ENCODE measurements around the gene ERI3.

Gene ERI3

DNA sequence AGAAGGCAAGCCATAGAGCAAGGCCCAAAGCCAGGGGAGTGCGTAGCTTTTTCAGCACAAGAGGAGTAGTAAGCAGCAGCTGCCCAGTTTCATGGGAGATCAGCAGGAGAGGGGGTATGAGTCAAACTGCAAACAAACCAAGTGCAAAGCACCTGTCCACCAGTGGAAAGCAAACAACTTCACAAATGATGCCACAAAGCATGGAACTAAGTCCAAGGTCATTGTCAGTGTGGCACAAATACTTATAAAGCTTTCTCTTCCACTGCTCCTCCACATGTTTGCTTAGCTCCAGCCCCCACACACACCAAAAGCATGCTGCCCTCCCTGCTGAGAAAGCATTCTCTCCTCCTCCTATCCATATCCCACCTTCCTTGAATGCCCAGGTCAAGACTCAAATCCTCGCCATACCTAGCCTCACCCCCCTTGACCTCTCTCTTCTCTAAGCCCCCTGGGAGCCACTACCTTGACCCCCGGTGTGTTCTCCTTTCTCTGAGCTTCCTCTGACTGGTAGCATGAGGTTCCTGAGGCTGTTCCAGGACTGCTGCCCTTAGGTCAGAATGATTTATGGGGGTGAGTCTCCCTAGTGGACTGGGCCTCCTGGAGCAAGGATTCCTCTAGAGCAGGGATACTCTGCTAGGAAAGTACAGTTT lies 71.4 kb downstream of the ERI3 start:
- no peak for DNase-seq (ENCODE audit: low read depth)

DNA sequence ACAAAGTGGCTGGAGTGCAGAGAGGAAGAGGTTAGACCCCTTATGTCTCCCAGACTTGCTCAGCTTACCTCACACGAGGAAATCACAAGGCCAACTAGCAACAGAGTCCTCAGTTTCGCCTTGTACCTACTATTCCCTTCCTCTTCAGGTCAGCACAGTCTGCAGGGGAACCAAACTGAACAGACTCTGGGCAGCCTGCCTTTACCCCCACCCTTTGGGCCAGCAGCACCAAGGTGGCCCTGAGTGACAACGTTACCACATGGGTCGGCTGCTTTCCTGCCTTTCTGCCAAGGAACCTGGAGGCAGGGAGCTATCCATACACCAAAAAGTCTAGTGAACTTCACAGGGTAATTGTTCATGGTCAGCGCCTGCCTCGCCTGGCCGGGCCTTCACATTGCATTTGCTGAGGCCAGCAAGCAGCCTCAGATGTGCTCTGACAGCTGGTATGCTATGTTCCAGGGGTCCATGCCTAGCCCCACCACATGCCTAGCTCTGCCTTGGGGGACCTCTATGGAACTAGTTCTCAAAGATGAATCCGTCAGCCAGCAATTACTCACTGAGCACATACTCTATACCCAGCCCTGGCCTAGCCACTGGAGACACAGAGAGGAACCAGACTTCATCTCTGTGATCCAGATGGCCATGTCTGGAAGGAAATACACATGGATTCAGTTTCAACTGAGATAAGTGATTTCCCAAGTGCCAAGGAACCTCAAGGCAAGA lies 72.2 kb downstream of the ERI3 start:
- no peak for DNase-seq (ENCODE audit: low read depth)

- no peak for DNase-seq (ENCODE audit: low read depth)
Observed at GRCh38 chr1:44281962-44282703, 72.9 kb downstream of the ERI3 start.

DNA sequence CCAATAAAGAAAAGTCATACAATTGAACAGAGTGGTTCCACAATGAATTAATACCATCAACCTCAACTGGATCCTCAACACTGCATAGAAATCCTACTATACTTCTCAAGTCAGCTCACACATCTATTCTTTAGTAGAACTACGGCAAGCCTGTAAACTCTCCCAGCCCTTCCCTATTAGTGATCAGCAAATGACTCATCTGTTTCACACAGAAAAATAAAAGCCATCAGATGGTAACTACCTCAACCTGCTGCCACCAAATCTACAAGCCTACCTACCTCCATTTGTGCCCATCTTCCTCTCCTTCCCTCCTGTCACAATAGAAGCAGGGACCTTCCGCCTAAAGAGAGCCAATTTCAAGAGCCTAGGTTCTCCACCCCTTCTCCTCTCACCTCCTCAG lies 78.2 kb downstream of the ERI3 start:
- DNase-seq (ENCODE audit: low read depth): no peak

DNA sequence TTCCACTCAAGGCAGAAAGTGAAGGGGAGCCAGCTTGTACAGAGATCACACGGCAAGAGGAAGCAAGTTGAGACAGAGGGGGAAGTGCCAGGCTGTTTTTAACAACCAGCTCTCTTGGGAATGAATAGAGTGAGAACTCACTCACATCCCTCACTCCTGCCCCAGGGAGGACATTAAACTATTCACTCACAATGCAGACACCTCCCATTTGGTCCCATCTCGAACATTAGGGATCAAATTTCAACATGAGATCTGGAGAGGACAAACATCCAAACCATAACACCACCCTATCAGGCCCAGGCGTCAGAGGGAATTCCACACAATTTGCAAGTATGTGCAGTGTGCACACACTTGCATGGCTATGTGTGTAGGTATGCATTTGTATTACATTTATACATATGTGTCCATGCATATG lies 79.1 kb downstream of the ERI3 start:
- DNase-seq (ENCODE audit: low read depth): peak; percentile 15

GRCh38 chr1:44275296-44275962 lies 79.6 kb downstream of the ERI3 start:
- no peak for DNase-seq (ENCODE audit: low read depth)

DNA sequence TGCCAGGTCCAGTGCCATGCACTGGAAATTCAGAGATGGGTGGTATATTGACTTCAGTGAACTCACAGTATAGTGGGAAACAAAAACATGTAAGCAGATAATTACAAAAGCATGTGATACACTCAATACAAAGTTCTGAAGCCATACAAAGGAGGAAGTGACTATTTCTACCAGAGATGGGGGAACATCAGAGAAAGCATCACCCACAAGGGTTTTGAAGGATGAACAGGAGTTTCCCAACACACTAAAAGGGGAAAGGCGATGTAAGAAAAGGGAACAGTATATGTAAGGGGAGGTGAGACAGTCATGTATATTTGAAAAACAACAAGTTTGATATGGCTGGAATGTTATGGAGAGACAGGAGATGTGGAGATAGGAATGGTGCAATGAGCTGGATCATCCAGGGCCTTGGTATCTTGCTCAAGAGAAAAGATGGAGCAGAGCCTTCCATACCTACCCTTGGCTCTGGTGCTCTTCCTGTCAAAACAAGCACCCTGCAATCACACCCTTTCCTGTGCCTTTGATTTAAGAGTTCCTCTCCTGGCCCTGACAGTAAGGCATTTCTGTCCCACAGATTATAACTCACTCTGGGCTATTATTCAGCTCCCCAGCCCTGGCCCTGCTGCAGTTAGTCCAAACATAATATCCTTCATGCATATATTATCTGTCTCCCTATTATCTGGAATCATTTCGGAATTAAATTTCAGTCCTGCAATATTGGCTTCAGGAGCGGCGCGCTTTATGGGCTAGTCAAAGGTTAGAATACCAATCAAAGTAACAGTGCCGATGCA lies 81.3 kb downstream of the ERI3 start:
- DNase-seq (ENCODE audit: low read depth): no peak

DNA sequence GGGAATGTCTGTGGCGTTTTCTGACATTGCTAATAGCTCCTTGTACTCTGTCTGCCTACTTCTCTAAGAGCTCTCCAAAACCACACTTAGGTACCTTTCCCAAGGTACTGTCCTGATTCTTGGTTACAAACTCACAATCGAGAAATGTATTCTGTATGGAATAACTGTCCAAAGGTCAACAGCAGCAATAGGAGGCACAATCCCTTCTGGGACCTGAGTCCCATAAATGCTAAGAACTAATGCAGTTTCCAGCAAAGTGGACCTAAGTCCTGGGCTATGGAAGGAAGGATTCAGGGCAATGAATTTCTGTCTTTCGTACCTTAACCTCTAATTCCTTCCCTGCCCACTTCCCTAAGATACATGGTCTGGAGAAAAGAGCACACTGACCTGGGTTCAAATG lies 82.1 kb downstream of the ERI3 start:
- DNase-seq (ENCODE audit: low read depth): no peak

DNA sequence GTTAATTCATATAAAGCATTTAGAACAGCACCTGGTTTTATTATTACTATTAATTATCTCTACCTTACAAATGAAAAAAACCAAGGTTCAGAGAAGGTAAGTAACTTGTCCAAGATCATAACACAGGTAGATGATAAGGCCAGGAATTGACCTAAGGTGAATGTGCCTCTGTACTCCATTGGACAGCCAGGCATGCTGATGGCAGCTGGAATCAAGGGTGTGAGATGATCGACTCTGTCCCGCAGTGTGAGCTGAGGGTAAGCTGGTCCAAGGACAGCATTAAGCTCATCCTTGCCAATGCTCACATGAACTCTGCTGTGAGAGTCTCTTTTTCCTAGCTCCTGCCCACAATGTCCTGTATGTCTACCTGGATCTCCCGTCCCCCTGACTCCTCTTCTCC lies 83.4 kb downstream of the ERI3 start:
- DNase-seq (ENCODE audit: low read depth): no peak

DNA sequence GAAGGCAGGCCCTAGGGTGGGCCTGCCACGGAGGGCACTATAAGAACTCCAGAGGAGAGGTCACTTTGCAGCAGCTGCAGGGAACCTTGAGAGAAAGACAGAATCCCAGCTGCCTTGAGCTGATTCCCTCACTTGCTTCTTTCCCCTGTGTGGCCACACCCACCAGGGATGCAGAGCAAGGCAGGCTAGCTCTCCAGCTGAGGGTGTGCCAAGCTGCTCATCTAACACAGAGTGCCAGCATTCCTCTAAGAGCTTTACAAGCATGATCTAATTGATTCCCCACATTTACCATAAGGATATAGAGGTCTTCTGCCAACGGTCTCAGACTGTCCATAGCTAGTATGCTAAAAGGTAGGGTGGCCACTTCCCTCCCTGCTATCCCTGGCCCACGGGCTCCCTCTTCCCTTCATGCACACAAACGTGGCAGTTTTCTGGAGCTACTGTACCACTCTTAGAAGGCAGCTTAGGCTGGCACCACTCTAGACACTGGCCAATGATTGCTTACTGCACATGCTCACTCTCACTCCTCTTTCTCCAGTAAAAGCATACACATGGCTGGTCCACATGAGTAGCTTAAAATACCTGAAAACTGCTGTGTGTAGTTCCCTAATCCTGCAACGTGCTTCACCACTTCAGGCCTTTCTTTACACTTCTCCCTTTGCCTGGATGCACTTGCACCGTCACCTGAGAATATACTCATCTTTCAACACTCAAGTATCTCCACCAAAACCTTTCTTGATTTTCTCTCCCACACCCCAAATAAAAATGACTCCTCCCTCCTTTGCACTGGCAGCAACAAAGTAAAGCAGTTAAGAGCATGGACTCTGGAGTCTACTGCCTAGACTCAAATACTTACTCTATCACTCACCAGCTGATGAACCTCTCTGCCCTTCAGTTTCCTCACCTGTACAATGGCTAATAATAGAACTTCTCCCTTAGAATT lies 84.1 kb downstream of the ERI3 start:
- DNase-seq (ENCODE audit: low read depth): peak; percentile 6

GRCh38 chr1:44268054-44268453 lies 87.0 kb downstream of the ERI3 start:
- no peak for DNase-seq (ENCODE audit: low read depth)

DNA sequence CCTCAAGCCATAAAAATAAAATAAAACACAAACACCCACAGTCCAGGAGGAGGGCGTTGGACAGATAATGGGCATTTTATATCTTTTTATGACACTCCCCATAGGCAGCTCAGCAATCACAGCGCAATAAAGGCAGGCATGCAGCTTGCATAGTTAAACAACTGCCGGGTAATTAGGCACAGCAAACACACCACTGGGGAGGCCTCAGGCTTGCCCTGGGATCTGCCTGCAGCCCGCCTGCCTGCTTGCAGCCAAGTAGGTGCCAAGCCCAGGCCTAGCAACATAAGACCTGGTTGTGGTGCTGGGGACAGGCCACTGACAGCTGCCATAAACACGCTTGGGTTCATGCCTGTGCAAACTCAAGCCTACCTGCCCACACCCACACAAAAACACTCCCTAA lies 87.6 kb downstream of the ERI3 start:
- DNase-seq (ENCODE audit: low read depth): no peak

GRCh38 chr1:44266400-44267344 lies 88.4 kb downstream of the ERI3 start:
- no peak for DNase-seq (ENCODE audit: low read depth)

GRCh38 chr1:44265656-44266358 lies 89.2 kb downstream of the ERI3 start:
- DNase-seq (ENCODE audit: low read depth): no peak

GRCh38 chr1:44264451-44264771 lies 90.6 kb downstream of the ERI3 start:
- DNase-seq (ENCODE audit: low read depth): no peak

DNA sequence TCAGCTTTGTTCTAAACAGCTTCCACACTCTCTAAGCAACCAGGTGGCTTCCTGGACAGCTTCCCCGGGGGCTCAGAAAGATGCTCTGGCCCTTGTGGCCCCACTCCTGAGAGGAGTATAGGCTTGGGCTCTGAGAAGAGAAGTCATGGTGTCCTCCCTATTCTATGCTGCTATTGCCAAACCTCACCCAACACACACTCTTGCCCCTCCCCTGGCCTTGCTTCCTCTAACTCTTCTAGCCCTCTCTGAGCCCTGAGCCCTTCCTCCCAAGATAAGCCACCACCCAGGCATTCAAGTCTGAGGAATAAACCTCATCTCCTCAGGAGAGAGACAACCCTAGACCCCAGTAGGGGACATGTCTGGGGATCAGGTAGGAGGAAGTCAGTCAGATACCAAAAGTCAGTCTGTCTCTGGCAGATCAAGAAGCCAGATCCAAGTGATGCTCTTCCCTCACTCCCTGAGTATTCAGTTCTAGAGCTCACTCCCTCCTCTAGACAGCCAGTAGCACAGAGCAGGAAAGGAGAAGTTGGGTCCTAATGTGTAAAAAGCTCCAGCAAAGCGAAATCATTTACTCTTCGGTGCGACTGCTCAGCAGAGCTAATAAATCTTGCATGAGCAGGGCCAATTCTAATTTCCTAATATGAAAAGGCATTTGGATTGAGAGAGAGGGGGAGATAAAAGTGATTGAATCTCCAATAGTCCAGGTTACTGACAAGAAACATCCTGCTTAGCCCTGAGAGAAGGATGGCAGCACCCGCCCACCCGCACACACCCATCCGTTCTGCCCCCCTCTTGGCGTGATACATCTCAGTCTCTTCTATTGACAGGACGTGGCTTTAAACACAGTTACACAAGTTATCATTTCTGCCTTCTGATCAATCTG lies 91.2 kb downstream of the ERI3 start:
- no peak for DNase-seq (ENCODE audit: low read depth)

GRCh38 chr1:44262816-44263567 lies 92.1 kb downstream of the ERI3 start:
- no peak for DNase-seq (ENCODE audit: low read depth)

Measured in GM04504 (cell line).